Measurements from ENCODE around the gene TPCN1. TPM values are rescaled to one million over a fixed set of nuclear protein-coding genes. Genes with fewer than 3 reads are reported as not detected.
A peak's percentile ranks its signal among the peaks of the same experiment; 100 is the strongest.

TPCN1 gene
- total RNA-seq, 1 donor from 2014 or later = 51.9 TPM

- H3K27me3 ChIP-seq = no peaks in the 10 kb centered on the region
- no peak overlapping the region for H3K4me3 ChIP-seq
- ATAC-seq = peak; percentile 91
- H3K27ac ChIP-seq = peak overlapping the region; percentile 40
- no peaks in the 10 kb centered on the region for H3K9me3 ChIP-seq
- intact Hi-C loops (cut with DNase I) = no loop called here
- no peak for DNase-seq
- no peaks in the 10 kb centered on the region for H3K36me3 ChIP-seq
- peaks cover 42% of the 10 kb centered on the region for H3K4me1 ChIP-seq
- no peak for TF ChIP-seq CTCF (IDR thresholded peaks at IDR 0.05)
These were observed 13.0 kb upstream of the TPCN1 start for GRCh38 chr12:113208041-113208934.

- no peaks in the 10 kb centered on the region for H3K9me3 ChIP-seq
- no peak overlapping the region for H3K27ac ChIP-seq
- no peaks in the 10 kb centered on the region for H3K27me3 ChIP-seq
- H3K4me3 ChIP-seq = no peak overlapping the region
- ATAC-seq = no peak
- H3K4me1 ChIP-seq = peaks cover 40% of the 10 kb centered on the region
- no peak for DNase-seq
- intact Hi-C loops (cut with DNase I) = no loop called here
- no peaks in the 10 kb centered on the region for H3K36me3 ChIP-seq
- TF ChIP-seq CTCF (IDR thresholded peaks at IDR 0.05) = no peak
These were observed 10.1 kb upstream of the TPCN1 start for GRCh38 chr12:113211160-113211559.

GRCh38 chr12:113214895-113215400 lies 6.3 kb upstream of the TPCN1 start:
- H3K27me3 ChIP-seq = no peaks in the 10 kb centered on the region
- intact Hi-C loops (cut with DNase I) = no loop called here
- H3K4me1 ChIP-seq = peaks cover 18% of the 10 kb centered on the region
- TF ChIP-seq CTCF (IDR thresholded peaks at IDR 0.05) = peak; percentile 22
- H3K9me3 ChIP-seq = no peaks in the 10 kb centered on the region
- DNase-seq = peak; percentile 69
- ATAC-seq = peak; percentile 95
- H3K27ac ChIP-seq = peak overlapping the region; percentile 67
- no peaks in the 10 kb centered on the region for H3K36me3 ChIP-seq
- no peak overlapping the region for H3K4me3 ChIP-seq

GRCh38 chr12:113216027-113216426 lies 5.2 kb upstream of the TPCN1 start:
- DNase-seq = no peak
- H3K4me3 ChIP-seq = no peak overlapping the region
- intact Hi-C loops (cut with DNase I) = no loop called here
- H3K27me3 ChIP-seq = no peaks in the 10 kb centered on the region
- no peak overlapping the region for H3K27ac ChIP-seq
- no peak for ATAC-seq
- no peak for TF ChIP-seq CTCF (IDR thresholded peaks at IDR 0.05)
- H3K36me3 ChIP-seq = no peaks in the 10 kb centered on the region
- no peaks in the 10 kb centered on the region for H3K9me3 ChIP-seq
- peaks cover 23% of the 10 kb centered on the region for H3K4me1 ChIP-seq

GRCh38 chr12:113220593-113221180 lies 577 bp upstream of the TPCN1 start:
- intact Hi-C loops (cut with DNase I) = no loop called here
- Histone ChIP-seq H3K27me3 (no peaks in the 10 kb centered on the region), H3K9me3 (no peaks in the 10 kb centered on the region), H3K4me1 (peaks cover 32% of the 10 kb centered on the region), H3K27ac (peak overlapping the region; percentile 81), H3K4me3 (peak overlapping the region; percentile 65), H3K36me3 (no peaks in the 10 kb centered on the region)
- TF ChIP-seq CTCF (IDR thresholded peaks at IDR 0.05) = no peak
- ATAC-seq (no peak), DNase-seq (no peak)

Data from upper lobe of right lung (tissue), 1 donor.